Astrocyte (in vitro differentiated cells and primary cell): Measurements from ENCODE around the gene STMND1.
"Not testable (repeated sequence)": the region's sequence is repeated elsewhere in the genome, so short reads cannot be mapped to it uniquely, and the experiment has no call there.

Experiments
- CTCF ChIP-seq: IDR thresholded peaks from 2 replicates; pipeline ENCODE4 v1.5.1; 2011; ENCODE audit warnings: low read depth, mild to moderate bottlenecking, inconsistent platforms, low read length, moderate library complexity; ENCODE audit not compliant: insufficient read depth
- EZH2 ChIP-seq: IDR thresholded peaks from 2 replicates; pipeline ENCODE4 v1.6.1; 2012; ENCODE audit warnings: mild to moderate bottlenecking, low read length, inconsistent platforms; ENCODE audit not compliant: insufficient read depth

- TF ChIP-seq CTCF, EZH2: not testable (repeated sequence)
Observed at GRCh38 chr6:17070400-17070799, 31.4 kb upstream of the STMND1 start.
